ENCODE data around the gene ZNF23. TPM values are rescaled to one million over a fixed set of nuclear protein-coding genes. Genes with fewer than 3 reads are reported as not detected.

The ZNF23 gene
- total RNA-seq, 1 donor from 2014 or later: 18.2 TPM

DNA sequence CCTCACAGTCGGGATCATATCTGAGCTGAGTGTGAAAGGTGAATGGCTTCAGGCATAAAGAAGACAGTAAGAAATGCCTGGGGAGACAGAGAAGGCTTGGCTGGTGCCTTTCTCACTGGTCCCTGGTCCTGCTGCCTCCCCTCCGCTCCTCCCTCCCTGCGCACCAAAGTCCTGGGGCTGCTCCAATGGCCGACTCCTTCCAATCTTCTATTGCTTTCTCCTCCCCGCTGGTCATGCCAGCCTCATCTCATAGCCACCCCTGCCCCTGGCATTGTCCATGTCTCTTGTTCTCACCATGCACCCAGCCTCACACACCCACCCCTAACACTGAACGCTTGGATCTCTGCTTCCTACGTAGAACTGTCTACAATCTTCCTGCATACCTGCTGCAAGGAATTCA lies 38.2 kb downstream of the ZNF23 start:
- H3K4me1 Mint-ChIP-seq: peaks cover 11% of the 10 kb centered on the region
- no peak overlapping the region for H3K9ac ChIP-seq
- DNase-seq (ENCODE audit: low spot score): no peak
- H3K36me3 Mint-ChIP-seq: peaks cover 2% of the 10 kb centered on the region
- H2AFZ ChIP-seq (replicated peaks): no peak overlapping the region
- H3K27me3 Mint-ChIP-seq (ENCODE audit: insufficient read depth, low read depth): peaks cover 28% of the 10 kb centered on the region
- peaks cover 11% of the 10 kb centered on the region for H3F3A ChIP-seq (ENCODE audit: low read depth)
- TF ChIP-seq CTCF (IDR thresholded peaks at IDR 0.05) (no peak), EZH2phosphoT487 (IDR thresholded peaks at IDR 0.05) (no peak), EZH2 (IDR thresholded peaks at IDR 0.05) (no peak)
- H3K4me3 Mint-ChIP-seq: no peak overlapping the region
- no peaks in the 10 kb centered on the region for H3K36me3 ChIP-seq
- peaks cover 8% of the 10 kb centered on the region for H3K9me3 Mint-ChIP-seq
- no peak overlapping the region for H3K4me2 ChIP-seq
- no peaks in the 10 kb centered on the region for H3K9me3 ChIP-seq (ENCODE audit: low read depth)
- no peak overlapping the region for H3K4me3 ChIP-seq
- H3K79me2 ChIP-seq (ENCODE audit: low read depth): no peaks in the 10 kb centered on the region
- H3K4me1 ChIP-seq: no peaks in the 10 kb centered on the region
- H3K27ac Mint-ChIP-seq: no peak overlapping the region
- peaks cover 6% of the 10 kb centered on the region for H4K20me1 ChIP-seq (ENCODE audit: low read depth)
- no peak overlapping the region for H3K27ac ChIP-seq
- peaks cover 35% of the 10 kb centered on the region for H3K27me3 ChIP-seq

- DNase-seq (ENCODE audit: low spot score): no peak
- Mint-ChIP-seq H3K27me3 (ENCODE audit: insufficient read depth, low read depth) (peaks cover 30% of the 10 kb centered on the region), H3K4me3 (no peak overlapping the region), H3K27ac (no peak overlapping the region), H3K9me3 (peaks cover 8% of the 10 kb centered on the region), H3K36me3 (peaks cover 2% of the 10 kb centered on the region), H3K4me1 (peaks cover 11% of the 10 kb centered on the region)
- H3K4me3 ChIP-seq: no peak overlapping the region
- peaks cover 32% of the 10 kb centered on the region for H3K27me3 ChIP-seq
- H2AFZ ChIP-seq (replicated peaks): no peak overlapping the region
- no peak overlapping the region for H3K27ac ChIP-seq
- H3K9me3 ChIP-seq (ENCODE audit: low read depth): no peaks in the 10 kb centered on the region
- no peak overlapping the region for H3K9ac ChIP-seq
- no peak for TF ChIP-seq CTCF (IDR thresholded peaks at IDR 0.05)
- TF ChIP-seq EZH2 (IDR thresholded peaks at IDR 0.05): no peak
- TF ChIP-seq EZH2phosphoT487 (IDR thresholded peaks at IDR 0.05): no peak
- H3F3A ChIP-seq (ENCODE audit: low read depth): peaks cover 11% of the 10 kb centered on the region
- H3K36me3 ChIP-seq: no peaks in the 10 kb centered on the region
- no peaks in the 10 kb centered on the region for H3K4me1 ChIP-seq
- no peak overlapping the region for H3K4me2 ChIP-seq
- peaks cover 6% of the 10 kb centered on the region for H4K20me1 ChIP-seq (ENCODE audit: low read depth)
- no peaks in the 10 kb centered on the region for H3K79me2 ChIP-seq (ENCODE audit: low read depth)
These were observed 39.0 kb downstream of the ZNF23 start for GRCh38 chr16:71423016-71423415.

DNA sequence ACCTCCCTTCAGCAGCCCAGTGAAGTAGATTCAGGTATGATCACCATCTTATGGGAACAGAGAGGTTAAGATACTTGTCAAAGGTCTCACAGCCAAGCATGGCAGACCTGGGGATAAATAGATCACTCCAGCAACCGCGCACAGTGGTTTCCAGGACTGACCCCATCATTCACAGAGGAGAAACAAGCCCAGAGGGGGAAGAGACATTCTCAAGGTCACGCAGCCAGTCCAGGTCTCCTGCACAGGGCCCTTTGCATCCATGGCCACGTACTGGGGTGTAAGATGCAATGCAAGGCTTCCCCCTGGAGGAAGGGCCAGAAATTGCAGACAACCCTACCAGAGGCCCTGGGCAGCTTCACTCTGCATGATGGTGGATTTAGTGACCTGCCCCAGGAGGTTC lies 40.1 kb downstream of the ZNF23 start:
- no peak overlapping the region for H3K27ac Mint-ChIP-seq
- Histone ChIP-seq H3K27ac (no peak overlapping the region), H4K20me1 (ENCODE audit: low read depth) (peaks cover 3% of the 10 kb centered on the region), H3K9me3 (ENCODE audit: low read depth) (no peaks in the 10 kb centered on the region), H3F3A (ENCODE audit: low read depth) (peaks cover 5% of the 10 kb centered on the region), H3K36me3 (no peaks in the 10 kb centered on the region), H3K9ac (no peak overlapping the region), H3K27me3 (peaks cover 38% of the 10 kb centered on the region), H3K4me2 (no peak overlapping the region), H3K79me2 (ENCODE audit: low read depth) (no peaks in the 10 kb centered on the region), H3K4me3 (no peak overlapping the region), H2AFZ (replicated peaks) (no peak overlapping the region), H3K4me1 (no peaks in the 10 kb centered on the region)
- H3K4me3 Mint-ChIP-seq: no peak overlapping the region
- peaks cover 30% of the 10 kb centered on the region for H3K27me3 Mint-ChIP-seq (ENCODE audit: insufficient read depth, low read depth)
- peaks cover 10% of the 10 kb centered on the region for H3K4me1 Mint-ChIP-seq
- H3K36me3 Mint-ChIP-seq: peaks cover 2% of the 10 kb centered on the region
- DNase-seq (ENCODE audit: low spot score): peak; percentile 49
- peaks cover 8% of the 10 kb centered on the region for H3K9me3 Mint-ChIP-seq
- TF ChIP-seq EZH2 (IDR thresholded peaks at IDR 0.05) (no peak), CTCF (IDR thresholded peaks at IDR 0.05) (peak; percentile 52)

All from neural progenitor cell (in vitro differentiated cells).